ENCODE measurements around the gene CHD9.

DNA sequence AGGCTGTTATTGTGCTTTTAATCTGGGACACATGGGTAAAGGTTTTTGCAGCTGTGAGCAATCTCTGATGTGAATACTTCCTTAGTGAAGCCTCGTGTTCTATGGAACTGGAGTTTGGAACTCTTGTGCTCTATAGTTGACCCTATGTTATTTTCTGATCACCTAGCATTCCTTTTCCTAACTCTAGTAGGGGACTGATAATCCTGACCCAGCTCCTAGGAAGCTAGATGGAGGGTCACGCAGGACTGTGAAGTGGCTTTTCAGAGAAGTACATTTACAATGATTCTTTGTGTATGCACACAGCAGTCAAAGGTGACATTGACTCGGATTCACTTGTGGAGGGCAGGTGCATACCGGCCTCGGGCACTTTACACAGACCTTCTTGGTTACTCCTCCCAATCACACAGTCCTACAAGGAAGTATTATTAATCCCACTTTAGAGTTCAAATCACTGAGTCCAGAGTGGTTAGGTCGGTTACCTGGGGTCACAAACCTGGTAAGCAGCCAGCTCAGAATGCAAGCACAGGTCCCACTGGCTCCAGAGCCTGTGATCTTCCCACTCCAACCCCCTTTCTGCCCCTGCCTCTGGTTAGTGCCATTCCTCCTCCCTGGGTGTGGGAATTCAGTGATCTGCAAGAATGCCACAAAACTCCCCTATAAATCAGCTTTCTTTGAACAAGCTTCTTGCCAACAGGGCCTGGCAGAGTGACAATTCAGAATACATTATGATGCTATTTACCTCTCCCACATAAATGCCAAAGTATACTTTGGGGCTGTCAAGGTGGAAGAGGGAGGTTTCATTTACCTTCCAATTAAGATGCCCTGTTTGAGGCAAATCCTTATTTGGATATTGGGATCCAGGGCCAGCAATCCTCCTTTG, 9.2 kb upstream of the CHD9 start:
- TF ChIP-seq CTCF (IDR thresholded peaks at IDR 0.05) (no peak), POLR2A (IDR thresholded peaks at IDR 0.05) (no peak)
